GM21737 (cell line): Measurements from ENCODE around the gene SRRM3.
"Not testable (repeated sequence)": the region's sequence is repeated elsewhere in the genome, so short reads cannot be mapped to it uniquely, and the experiment has no call there.

ENCODE experiments used
- ATAC-seq: cut with Tn5 transposase; IDR thresholded peaks from one replicate; pipeline ENCODE4 v1.9.1; 2021; ENCODE audit warnings: mild to moderate bottlenecking, moderate library complexity; ENCODE audit not compliant: unreplicated experiment

Gene SRRM3

DNA sequence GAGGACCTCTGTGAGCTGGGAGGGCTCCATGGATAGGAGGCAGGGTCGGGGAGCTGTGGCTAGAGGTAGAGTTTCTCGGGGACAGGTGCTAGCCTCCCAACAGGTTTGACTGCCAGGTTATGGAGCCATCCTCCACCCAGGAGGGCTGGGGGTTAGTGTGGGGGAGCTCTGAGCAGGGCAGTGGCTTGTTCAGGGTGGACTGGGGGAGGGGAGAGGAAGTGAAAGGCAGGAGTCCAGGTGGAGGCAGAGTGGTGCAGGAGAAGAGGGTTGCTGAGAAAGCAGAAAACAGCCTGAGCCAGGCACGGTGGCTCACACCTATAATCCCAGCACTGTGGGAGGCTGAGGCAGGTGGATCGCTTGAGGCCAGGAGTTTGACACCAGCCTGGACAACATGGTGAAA, 60.2 kb downstream of the SRRM3 start:
- ATAC-seq = no peak

DNA sequence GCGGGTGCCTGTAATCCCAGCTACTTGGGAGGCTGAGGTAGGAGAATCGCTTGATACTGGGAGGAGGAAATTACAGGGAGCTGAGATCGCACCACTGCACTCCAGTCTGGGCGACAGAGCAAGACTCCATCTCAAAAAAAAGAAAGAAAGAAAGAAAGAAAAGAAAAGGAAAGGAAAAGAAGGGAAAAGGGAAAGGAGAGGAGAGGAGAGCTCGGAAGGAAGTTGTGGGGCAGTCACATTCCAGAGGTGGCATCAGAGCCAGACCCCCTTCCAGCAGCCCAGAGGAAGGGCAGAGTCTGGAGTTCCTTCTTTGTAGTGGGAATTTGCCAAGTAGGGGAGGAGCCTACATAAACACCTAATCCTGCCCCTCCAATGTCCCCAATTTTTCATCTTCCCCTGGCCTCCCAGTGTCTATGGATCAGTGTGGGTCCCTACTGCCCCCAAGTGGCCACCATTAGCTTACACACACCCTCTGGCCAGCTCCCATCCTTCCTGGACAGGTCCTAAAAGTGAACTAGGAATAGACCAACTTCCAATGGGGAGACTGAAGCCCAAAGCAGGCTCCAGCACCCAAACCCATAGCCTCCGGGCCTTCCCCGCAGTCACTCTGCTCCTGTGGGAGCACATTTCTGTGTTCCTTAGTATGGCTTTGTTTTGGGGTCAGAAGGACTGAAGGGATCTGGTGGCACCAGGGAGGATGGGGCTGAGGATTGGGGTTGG, 61.1 kb downstream of the SRRM3 start:
- no peak for ATAC-seq

DNA sequence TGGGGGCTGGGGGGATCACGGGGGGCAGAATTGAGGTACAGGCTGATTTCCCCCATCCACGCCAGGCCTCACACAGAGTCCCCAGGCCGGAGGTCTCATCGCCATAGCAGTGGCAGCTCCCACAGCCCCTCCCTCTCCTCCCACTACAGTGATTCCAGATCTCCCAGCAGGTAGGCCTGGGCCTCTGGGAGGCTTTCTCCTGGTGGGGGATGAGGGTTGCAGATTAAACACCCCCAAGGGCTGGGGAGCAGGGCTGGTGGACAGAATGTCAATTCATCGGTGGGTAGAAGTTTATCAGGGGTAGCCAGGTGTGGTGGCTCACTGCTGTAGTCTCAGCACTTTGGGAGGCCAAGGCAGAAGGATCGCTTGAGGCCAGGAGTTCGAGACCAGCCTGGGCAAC, 63.6 kb downstream of the SRRM3 start:
- no peak for ATAC-seq

DNA sequence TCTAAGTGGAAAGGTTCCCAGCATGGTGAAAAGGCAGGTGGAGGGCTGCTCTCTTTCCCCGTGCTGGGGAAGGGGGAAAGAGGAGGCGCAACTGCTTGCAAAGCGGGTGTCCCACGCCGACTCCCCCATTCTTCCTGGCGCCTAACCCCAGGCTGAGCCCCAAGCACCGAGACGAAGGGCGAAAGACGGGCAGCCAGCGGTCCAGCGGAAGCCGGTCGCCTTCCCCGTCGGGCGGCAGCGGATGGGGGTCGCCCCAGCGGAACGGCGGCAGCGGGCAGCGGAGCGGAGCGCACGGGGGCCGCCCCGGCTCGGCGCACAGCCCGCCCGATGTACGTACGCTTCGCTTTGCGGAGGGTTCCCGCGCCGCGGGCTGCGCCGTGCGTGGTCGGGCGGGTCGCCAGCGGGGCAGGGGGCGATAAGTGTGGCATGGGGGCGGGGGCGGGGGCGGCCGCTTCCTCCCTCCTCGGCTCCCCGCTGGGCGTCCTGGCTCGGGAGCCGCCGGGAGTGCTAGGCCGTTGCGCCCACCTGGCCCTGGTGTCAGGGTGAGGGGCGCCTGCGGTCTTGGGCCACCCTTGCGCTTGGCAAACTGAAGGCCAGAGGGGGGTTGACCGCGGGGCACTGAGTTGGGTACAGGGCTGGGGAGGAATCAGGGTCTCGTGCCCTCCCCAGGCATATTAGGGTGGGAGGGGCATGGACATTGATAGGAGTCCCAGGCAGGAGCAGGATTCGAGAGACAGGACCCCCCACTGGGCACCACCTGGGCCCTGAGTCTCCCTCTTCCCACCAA, 65.6 kb downstream of the SRRM3 start:
- ATAC-seq = no peak

DNA sequence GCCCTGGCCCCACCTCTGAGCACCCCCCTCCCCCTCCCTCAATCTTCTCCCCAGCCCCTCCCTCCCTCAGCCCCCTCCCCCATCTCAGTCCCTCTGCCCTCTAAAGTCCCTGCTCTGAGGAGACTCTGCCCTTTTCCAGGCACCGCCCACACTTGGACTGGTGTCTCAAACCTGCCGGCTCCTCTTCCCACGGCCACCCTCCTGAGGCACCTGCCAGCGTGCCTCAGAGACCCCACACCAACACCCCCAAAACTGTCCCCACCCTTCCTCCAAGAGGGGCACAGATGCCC, 66.1 kb downstream of the SRRM3 start:
- no peak for ATAC-seq

DNA sequence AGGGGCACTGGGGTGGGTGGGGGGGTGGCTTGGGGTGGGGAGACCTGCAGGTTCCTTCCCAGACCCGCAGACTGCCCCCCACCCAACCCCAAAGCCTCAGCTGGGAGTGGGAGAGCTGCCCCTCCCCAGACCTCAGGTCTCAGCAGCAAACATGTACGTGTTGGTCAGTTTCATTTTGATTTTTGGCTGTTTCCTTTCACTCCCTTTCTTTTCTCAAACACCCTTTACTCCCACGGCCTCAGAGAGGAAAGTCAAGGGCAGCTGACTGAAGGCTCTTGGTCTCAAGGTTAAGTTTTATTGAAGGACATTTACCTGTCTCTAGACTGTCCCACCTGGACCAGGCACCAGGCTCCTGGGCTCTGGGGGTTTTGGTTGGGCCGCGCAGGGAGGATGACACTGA, 66.7 kb downstream of the SRRM3 start:
- ATAC-seq = no peak

DNA sequence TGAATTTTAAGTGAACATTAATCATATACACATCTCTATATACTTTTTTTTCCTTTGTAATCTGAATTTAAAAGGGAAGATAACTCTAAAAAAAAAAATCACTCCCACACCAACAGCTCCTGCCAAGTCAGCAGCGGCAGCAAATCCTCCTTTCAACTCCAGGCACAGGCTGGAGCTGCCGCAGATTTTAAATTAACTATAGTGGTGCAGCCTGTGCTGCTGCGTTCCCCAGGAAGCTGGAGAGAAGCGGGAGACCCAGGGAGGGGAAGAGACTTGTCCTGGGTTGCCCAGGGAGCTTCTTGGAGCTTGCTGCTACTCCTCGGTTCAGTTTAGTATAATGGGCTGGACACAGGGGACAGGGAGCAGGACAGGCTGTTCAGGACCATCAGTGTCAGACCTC, 68.2 kb downstream of the SRRM3 start:
- ATAC-seq = no peak

DNA sequence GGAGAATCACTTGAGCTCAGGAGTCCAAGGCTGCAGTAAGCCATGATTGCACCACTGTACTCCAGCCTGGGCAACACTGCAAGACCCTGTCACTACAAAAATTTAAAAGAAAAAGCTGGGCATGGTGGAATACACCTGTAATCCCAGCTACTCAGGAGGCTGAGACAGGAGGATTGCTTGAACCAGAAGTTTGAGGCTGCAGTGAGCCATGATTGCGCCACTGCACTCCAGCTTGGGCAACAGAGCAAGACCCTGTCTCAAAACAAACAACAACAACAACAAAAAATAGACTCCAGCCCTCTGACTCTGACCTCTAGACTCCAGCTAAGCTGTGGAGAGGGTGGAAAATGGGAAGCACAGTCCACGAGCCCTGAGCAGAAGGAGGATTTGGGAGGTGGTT, 69.7 kb downstream of the SRRM3 start:
- ATAC-seq = not testable (repeated sequence)

DNA sequence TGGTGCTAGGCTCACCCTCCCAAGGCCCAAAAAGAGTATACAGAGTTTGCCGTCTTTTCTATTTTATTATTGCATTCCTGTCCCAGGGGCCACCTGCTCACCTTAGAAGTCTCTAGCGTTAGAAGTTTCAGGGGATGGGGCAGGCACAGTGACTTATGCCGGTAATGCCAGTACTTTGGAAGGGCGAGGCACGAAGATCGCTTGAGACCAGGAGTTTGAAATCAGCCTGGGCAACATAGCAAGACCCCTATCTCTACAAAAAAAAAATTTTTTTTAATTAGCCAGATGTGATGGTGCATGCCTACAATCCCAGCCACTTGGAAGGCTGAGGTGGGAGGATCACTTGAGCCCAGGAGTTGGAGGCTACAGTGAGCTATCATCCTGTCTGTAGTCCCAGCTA, 70.4 kb downstream of the SRRM3 start:
- ATAC-seq = no peak

DNA sequence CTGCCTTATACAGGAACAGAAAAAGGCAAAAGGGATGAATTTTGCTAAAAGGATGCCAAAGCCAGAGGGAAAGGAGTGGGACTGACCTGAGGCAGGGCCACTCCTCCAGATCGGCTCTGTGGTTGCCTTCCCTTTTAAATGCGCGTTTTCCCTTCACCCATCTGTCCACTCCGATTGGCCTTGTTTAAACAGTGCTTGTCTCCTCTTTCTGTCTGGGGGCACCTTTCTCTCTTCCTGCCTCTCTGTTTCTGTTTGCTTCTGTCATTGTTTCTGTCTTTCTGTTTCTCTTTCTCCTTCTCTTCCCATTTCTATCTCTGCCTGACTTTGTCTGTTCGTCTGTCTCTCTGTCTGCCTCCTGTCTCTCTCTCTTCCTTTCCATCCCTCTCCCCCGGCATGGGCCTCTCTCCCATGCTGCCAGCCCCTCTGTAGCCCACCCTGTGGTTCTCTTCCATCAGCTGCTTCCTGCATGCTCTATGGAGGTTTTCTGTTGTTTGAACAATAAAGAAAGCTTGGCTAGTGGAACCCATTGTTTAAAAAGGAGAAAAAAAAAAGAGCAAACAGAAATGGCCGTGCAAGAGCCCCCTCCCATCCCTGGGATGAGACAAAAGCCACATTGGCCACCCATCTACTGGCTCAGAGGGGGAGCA, 71.3 kb downstream of the SRRM3 start:
- ATAC-seq = no peak

DNA sequence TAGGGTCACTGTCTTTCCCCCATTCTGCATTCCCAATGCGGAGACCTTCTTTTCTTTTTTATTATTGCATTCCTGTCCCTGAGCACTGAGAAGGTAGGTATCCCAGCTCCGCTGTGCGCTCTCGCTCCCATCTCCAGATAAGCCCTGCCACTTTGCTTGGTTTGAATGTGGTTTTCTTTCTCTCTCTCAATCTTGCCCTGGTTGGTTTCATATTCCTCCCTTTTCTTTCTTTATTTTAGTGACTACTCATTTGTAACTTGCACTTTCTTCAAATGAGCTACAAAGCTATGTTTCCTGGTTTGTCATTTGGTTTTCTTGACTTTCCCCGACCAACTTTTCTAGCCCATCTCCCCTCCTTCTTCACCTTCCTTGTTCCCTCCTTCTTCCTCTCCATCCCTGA, 71.8 kb downstream of the SRRM3 start:
- ATAC-seq = no peak

DNA sequence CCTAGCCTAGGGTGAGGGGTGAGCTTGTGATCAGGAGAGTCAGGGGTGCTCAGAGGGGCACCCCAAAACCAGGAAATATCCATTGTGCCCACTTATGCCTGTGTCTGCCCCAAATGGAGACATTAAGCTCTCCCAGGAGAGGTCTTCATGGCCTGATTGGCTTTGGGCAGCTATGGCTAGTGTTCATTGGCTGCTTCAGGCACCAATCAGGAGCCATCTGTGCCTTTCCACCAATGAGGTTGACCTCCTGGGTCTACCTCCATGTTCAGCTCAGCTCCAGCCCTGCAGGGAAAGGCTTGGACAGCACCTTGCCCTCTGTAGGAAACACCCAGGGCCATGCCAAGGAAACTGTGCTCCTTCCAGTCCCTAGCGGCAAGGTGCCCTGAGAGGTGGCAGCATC, 76.8 kb downstream of the SRRM3 start:
- no peak for ATAC-seq

DNA sequence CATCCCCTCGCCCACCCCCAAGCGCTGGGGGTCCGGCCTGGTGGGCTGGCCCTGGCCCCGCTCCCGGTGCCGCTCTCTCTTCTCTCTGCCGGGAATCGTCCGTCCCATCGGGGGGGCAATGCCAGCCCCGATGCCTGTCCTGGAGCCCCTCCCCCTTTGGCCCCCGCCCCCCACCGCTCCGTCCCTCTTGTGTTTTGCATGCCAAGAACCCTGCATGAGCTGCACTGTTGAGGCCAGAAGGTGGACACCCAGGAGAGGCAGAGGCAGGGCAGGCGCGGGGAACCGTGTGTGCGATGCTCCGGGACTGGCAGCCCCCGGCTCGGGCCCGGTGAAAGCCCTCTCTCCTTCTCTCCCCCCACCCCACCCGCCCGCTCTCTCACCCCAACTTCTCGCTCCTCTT, 78.7 kb downstream of the SRRM3 start:
- ATAC-seq = no peak

DNA sequence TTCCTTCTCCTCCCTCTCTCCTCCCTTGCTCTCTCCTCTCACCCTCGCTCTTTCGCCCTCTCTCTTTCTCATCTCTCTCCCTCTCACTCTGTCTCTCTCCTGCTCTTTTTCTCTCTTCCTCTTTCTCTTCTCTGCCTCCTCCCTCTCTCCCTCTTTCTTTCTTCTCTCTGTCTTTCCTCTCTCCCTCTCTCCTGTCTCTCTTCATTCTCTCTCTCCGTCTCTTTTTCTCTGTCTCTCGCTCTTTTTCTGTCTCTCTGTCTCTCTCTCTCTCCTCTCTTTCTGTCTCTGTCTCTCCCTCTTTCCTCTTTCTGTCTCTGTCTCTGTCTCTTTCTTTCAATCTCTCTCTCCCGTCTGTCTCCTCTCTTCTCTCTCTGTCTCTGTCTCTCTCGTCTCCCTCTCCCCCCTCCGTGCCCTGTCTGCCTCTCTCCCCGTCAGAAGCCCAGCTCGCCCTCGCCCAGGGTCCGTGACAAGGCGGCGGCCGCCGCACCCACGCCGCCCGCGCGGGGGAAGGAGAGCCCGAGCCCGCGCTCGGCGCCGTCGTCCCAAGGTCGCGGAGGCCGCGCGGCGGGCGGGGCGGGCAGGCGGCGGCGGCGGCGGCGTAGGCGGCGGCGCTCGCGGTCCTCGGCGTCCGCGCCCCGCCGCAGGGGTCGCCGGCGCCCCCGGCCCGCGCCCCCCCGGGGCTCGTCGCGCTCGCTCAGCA, 79.5 kb downstream of the SRRM3 start:
- ATAC-seq = no peak

DNA sequence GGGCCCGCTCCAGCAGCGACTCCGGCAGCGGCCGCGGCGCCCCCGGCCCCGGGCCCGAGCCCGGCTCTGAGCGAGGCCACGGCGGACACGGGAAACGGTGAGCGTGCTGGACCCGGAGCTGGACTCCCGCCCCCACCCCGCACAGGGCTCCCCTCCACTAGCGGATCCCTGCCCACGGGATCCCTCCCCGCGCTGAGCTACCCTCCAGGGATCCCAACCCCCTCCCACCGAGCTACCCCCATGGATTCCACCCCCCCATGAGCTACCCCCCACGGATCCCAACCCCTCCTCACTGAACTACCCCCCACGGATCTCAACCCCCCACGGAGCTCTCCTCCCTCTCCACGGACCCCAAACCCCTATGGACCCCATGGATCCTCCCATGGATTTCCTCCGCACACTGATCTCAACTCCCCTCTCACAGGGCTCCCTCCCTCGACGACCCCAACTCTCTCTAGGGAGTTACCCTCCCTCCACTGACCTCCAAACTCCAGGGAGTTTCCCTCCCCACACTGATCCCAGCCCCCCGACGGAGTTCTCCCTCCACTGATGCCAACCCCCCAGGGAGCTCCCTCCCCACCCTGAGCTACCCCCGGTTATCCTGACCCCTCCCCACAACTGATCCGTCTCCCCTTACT, 80.1 kb downstream of the SRRM3 start:
- ATAC-seq = no peak

DNA sequence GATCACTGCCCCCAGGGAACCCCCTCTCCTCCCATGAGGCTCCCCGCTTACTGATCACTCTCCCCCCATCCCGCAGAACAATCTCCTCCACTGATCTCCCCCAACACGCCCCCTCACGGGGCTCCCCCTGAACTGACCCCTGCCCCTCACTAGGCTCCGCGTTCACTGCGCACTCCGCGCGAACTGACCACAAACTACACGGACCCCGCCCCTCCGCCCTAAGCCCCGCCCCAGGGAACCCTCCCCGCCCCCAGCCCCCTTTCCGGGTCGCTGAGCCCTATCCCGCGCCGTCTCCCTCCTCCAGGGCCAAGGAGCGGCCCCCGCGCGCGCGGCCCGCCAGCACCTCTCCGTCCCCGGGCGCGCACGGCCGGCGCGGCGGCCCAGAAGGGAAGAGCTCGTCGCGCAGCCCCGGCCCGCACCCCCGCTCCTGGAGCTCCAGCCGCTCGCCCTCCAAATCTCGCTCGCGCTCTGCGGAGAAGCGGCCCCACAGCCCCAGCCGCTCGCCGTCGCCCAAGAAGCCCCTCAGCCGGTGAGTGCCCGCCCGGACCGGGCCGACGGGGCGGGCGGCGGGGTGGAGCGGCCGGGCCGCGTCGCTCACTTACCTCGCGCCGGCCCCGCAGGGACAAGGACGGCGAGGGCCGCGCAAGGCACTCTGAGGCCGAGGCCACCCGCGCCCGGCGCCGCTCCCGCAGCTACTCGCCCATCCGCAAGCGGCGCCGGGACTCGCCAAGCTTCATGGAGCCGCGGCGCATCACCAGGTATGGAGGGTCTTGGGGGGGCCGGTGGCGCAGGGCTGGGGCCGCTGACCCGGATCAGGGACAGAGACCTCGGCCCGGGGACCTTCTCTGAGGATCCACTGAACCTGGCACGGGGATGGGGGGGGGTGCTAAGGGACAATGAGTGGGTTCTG, 80.9 kb downstream of the SRRM3 start:
- no peak for ATAC-seq

DNA sequence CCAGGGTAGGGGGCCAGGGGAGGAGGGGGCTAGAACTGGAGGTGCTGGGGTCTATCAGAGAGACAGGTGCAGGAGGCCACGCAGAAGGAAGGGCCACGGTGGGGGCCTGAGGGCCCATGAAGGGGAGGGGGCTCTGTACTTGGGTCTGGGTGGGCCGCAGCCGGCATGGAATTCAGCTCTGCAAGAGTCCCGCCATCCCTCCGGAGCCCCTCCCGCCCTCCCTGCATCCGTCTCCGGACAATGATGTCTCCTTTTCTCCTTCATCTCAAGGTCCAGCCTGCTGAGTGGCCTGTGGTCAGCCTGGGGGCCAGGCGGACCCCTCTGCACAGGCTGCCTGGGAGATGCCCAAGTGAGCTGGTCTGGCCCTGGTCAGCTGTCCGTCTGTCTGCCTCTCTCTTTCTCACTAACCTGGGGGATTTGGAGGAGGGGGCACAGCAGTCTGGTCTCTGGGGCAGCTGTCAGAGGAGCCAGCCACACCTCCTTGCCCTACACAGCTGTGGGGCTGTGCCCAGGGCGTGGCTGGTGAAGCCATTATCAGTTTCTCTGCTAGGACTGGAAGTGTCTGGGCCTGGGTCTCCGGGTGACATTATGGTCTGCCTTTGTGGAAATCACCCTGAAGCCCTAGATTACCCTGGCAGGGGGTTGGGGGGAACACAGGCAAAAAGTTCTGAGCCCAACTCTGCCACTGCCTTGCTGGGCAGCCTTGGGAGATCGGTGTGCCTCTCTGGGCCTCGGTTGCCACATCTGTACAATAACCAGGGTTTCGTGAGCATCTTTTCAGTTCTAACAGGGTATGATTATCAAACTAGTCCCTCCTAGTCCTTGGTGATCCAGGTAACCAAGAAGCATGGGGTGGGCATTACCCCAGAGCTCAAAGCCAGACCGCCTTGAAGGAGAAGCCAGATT, 81.8 kb downstream of the SRRM3 start:
- no peak for ATAC-seq

DNA sequence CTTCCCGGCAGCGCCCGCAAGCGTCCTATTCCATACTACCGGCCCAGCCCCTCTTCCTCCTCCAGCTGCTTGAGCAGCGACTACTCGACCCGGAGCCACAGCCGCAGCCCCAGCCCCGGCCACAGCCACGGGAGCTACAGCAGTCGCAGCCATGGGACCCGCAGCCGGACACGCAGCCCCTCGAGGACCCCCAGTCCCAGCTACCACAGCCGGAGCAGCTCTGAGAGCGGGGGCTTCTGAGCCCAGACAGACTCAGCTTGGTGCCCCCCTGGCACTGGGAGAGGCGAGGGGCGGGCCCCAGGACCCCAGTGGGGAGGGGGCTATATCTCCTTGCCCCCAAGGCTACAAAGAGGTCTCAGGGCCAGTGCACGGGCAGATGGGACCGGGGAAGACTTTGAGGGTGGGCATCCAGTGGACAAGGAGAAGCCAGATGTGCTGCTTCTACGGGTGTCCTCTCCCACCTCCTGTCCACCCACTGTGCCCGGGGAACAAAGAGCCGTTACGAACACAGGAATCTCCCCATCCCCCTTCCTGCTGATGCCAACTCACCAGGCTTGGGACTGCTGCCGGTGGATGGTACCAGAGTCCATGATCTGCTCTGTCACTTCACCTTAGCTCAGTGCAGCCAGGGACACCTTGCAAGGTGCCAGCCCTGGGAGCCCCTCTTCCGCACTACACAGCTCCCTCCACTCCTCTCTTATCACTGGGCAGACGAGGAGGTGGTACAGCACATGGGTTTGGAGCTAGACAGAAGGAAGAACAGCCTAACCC, 84.1 kb downstream of the SRRM3 start:
- ATAC-seq = no peak
